Retinal pigment epithelial cell (primary cell): Measurements from ENCODE around the gene TSPAN17.

Source experiments
- DNase-seq: peaks from one replicate; pipeline ENCODE4 v3.0.0-alpha.2; 2010; ENCODE audit warnings: low read depth
- H3K4me3 ChIP-seq: 2 replicates; pipeline ENCODE4 v1.5.1; 2011; ENCODE audit warnings: mild to moderate bottlenecking, low read length, control low read depth, moderate library complexity
- TF ChIP-seq, protein P1 (sequence below): conservative IDR thresholded peaks from 2 replicates; pipeline ENCODE4 v1.5.1; 2011; ENCODE audit warnings: low read depth, low read length, control low read depth, inconsistent platforms

Gene TSPAN17

DNA sequence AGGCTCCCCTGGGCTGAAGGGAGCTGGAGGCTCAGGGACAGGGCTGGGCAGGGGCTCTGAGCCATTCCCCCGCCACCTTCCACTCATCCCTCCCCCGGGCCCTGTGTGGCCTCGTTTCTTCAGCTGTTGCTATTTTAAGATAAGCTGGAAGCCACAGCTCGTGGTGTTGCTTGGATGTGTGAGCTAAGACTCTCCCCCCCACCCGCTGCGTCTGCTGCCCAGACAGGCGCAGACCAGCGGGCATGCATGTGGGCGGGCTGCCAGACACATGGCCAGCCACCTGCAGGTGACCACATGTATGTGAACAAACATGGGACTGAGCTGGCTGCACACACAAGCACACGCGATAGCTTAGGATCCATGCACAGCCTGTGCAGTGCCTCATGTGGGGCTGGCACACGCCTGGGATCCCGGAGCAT lies 25.6 kb upstream of the TSPAN17 start:
- DNase-seq: peak; percentile 25
- H3K4me3 ChIP-seq: no peak overlapping the region
- TF ChIP-seq, protein P1, sequence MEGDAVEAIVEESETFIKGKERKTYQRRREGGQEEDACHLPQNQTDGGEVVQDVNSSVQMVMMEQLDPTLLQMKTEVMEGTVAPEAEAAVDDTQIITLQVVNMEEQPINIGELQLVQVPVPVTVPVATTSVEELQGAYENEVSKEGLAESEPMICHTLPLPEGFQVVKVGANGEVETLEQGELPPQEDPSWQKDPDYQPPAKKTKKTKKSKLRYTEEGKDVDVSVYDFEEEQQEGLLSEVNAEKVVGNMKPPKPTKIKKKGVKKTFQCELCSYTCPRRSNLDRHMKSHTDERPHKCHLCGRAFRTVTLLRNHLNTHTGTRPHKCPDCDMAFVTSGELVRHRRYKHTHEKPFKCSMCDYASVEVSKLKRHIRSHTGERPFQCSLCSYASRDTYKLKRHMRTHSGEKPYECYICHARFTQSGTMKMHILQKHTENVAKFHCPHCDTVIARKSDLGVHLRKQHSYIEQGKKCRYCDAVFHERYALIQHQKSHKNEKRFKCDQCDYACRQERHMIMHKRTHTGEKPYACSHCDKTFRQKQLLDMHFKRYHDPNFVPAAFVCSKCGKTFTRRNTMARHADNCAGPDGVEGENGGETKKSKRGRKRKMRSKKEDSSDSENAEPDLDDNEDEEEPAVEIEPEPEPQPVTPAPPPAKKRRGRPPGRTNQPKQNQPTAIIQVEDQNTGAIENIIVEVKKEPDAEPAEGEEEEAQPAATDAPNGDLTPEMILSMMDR: no peak

DNA sequence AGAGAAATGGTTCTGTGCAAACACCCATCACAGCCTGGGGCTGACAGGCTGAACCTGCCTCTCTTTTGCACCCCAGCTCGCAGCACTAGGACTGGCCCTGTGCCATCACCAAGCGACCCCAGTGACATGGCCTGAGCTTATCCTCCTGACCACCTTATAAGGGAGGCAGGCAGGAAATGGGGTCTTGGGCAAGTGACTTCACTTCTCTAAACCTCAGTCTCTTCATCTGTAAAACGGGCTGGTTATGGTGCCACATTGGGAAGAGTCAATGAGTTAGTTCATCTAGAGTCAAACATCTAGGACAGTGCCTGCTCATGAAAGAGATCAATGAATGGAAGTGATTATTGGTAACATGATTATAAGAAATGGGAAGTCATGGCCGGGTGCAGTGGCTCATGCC lies 23.1 kb upstream of the TSPAN17 start:
- DNase-seq: no peak
- TF ChIP-seq, protein P1: no peak
- no peak overlapping the region for H3K4me3 ChIP-seq

DNA sequence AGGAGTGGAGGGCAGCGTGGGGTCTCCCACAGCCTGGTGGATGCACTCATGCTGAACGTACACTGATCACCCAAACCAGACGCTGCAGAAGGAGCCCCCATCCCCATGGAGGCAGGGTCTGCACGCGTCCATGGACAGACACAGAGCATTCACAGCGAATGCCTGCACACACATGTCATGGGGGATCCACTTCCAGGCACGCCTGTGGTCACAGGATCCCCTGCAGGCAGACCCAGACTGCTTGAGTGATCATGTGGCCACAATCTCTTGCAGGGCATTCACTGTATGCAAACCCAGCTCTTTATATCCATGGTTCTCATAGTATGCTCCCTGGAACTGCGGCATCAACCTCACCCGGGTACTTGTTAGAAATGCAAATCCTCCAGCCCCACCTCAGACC lies 22.3 kb upstream of the TSPAN17 start:
- TF ChIP-seq, protein P1: no peak
- no peak overlapping the region for H3K4me3 ChIP-seq
- no peak for DNase-seq

DNA sequence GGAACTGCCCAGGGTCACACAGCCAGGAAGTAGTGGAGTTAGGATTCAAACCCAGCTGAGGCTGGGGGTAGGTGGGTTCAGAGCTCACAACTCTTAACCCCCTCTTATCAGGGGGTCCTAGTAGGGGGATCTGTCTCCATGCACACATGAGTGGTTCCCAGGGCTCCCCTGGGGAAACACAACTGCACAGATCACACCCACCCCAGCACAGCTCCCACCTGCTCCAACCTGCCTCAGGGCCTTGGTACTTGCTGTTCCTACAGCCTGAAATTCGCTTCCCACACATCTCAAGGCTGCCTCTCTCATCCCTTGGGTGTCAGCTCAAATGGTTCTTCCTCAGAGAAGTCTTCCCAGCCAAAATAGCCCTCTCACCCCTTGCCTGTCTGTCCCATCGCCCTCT lies 21.8 kb upstream of the TSPAN17 start:
- no peak overlapping the region for H3K4me3 ChIP-seq
- TF ChIP-seq, protein P1: no peak
- DNase-seq: no peak

DNA sequence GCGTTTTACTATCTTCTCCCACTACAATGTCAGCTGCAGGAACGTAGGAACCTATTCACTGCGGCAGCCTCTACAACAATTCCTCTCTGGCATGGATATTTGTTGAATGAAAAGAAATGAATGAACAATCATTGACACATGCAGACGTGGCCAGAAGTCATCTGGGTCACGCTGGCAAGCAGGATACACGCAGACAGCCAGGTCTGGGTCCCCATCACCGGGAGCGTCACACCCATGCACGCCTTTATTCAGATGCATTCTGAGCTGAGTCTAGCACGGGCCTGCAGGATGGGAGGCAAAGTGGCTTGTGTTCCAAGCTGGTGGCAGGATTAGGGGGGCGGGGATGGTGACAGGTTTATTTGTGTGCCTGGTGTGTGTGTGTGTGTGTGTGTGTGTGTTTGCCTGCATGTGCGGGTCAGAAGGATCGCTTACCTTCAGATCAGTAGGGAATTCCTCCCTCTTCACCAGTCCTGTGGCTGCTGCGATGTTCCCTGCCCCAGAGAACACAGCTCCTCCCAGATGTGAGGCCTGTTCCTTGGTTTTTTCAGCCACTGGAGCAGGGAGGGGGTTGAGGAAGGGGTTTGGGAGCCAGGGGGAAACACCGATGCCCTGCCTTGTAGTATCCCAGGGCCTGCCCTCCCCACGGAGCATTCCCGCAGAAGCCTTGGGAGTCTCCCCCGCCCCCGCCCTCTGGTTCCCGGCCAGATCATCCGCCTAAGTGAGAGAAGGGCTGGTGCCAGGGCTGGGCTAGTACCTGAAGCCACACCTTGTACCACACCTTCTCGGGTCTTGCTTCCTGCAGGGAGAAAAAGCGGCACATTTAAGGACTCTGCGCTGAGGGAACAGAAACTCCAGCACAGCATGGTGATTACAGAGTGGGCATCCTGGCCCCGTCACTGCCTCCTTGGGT lies 21.1 kb upstream of the TSPAN17 start:
- TF ChIP-seq, protein P1: no peak
- no peak for DNase-seq
- no peak overlapping the region for H3K4me3 ChIP-seq

DNA sequence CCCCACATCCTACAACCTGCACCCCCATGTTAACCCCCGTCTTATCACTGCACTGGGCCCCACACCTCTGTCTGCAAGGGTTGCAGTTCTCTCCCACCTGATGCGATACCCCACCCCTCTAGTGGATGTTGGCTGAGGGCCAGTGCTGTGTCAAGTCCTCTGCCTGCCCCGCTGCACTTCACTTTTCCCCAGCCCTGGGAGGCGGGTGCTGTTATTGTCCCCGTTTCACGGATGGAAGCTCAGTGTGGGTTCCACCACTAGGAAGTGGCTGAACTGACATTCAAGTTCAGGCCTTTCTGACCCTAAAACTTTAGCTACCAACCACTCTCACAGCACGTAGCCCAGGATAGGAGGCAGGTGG lies 20.4 kb upstream of the TSPAN17 start:
- no peak for DNase-seq
- H3K4me3 ChIP-seq: no peak overlapping the region
- TF ChIP-seq, protein P1: no peak

DNA sequence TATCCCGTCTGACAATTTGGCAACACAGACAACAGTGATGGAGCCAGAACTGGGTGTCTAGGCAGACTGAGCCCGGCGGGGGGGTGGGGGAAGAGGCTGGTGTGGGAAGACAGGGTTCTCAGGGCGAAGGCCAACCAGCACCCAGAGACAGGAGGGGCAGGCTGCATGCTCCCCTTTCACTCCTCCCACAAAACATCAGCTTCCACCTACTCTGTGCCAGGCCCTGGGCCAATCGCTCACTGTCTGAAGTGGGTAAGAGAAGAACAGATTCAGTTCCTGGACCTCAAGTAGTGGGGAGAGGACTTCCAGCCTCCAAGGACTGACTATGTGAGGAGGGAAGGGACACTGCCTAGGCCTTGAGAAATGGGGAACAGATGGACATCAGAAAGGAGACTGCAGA lies 19.7 kb upstream of the TSPAN17 start:
- TF ChIP-seq, protein P1: no peak
- H3K4me3 ChIP-seq: no peak overlapping the region
- DNase-seq: no peak
